HG03575 (cell line): ENCODE data around the gene HBS1L.
"Not testable (repeated sequence)": the region's sequence is repeated elsewhere in the genome, so short reads cannot be mapped to it uniquely, and the experiment has no call there.

Source experiments
- ATAC-seq: cut with Tn5 transposase; IDR thresholded peaks from one replicate; pipeline ENCODE4 v1.9.1; 2021; ENCODE audit not compliant: unreplicated experiment, insufficient number of reproducible peaks, low FRiP score; ENCODE audit errors: extremely low read depth

Gene HBS1L

GRCh38 chr6:135084001-135084915, 29.6 kb upstream of the HBS1L start:
- ATAC-seq = no peak

GRCh38 chr6:135081966-135082365, 27.3 kb upstream of the HBS1L start:
- no peak for ATAC-seq

GRCh38 chr6:135075018-135075417, 20.4 kb upstream of the HBS1L start:
- no peak for ATAC-seq

GRCh38 chr6:135073756-135074393, 19.3 kb upstream of the HBS1L start:
- ATAC-seq = no peak

- ATAC-seq = no peak
These were observed 18.6 kb upstream of the HBS1L start for GRCh38 chr6:135073217-135073616.

GRCh38 chr6:135072753-135073152, 18.1 kb upstream of the HBS1L start:
- no peak for ATAC-seq

GRCh38 chr6:135071541-135071940, 16.9 kb upstream of the HBS1L start:
- ATAC-seq = no peak

- ATAC-seq = no peak
These were observed 13.3 kb upstream of the HBS1L start for GRCh38 chr6:135067911-135068310.

GRCh38 chr6:135066806-135067205, 12.2 kb upstream of the HBS1L start:
- ATAC-seq = no peak

- no peak for ATAC-seq
These were observed 11.8 kb upstream of the HBS1L start for GRCh38 chr6:135066397-135066796.

- ATAC-seq = no peak
These were observed 10.0 kb upstream of the HBS1L start for GRCh38 chr6:135064586-135064985.

- ATAC-seq = no peak
These were observed 9.3 kb upstream of the HBS1L start for GRCh38 chr6:135063926-135064325.

- ATAC-seq = no peak
These were observed 8.1 kb upstream of the HBS1L start for GRCh38 chr6:135062735-135063134.

GRCh38 chr6:135060076-135060475, 5.5 kb upstream of the HBS1L start:
- ATAC-seq = no peak

GRCh38 chr6:135058299-135058698, 3.7 kb upstream of the HBS1L start:
- not testable (repeated sequence) for ATAC-seq

GRCh38 chr6:135056632-135057031, 2.0 kb upstream of the HBS1L start:
- ATAC-seq = no peak

GRCh38 chr6:135054226-135054568, 425 bp downstream of the HBS1L start:
- ATAC-seq = no peak

- ATAC-seq = no peak
These were observed 1.2 kb downstream of the HBS1L start for GRCh38 chr6:135053406-135053805.

GRCh38 chr6:135052939-135053338, 1.7 kb downstream of the HBS1L start:
- no peak for ATAC-seq

GRCh38 chr6:135048915-135049314, 5.7 kb downstream of the HBS1L start:
- no peak for ATAC-seq
